Adrenal gland (tissue), 5 donors: ENCODE results near the gene LIMD2.

Experiments used
- POLR2A ChIP-seq, 2 donors: fragments of 450-650 bp; IDR thresholded peaks; one replicate each; pipeline ENCODE4 v1.6.1; 2017; ENCODE audit warnings: antibody characterized with exemption in 2 of 2, mild to moderate bottlenecking in 2 of 2, moderate library complexity in 1 of 2
- TF ChIP-seq, protein P1 (sequence below), 6 experiments: fragments of 450-650 bp in 4 of 6; fragments of 200-600 bp in 2 of 6; sonication (generic) in 1 of 6; IDR thresholded peaks; 1 replicate in 5 of 6; 2 replicates in 1 of 6; pipeline versions ENCODE4 v1.5.1 to v1.8.0; 2016 to 2021; ENCODE audit warnings: antibody characterized with exemption in 6 of 6, mild to moderate bottlenecking in 2 of 6, moderate library complexity in 1 of 6
- donor health status: DM: no; HTN: no; CAD: no.

DNA sequence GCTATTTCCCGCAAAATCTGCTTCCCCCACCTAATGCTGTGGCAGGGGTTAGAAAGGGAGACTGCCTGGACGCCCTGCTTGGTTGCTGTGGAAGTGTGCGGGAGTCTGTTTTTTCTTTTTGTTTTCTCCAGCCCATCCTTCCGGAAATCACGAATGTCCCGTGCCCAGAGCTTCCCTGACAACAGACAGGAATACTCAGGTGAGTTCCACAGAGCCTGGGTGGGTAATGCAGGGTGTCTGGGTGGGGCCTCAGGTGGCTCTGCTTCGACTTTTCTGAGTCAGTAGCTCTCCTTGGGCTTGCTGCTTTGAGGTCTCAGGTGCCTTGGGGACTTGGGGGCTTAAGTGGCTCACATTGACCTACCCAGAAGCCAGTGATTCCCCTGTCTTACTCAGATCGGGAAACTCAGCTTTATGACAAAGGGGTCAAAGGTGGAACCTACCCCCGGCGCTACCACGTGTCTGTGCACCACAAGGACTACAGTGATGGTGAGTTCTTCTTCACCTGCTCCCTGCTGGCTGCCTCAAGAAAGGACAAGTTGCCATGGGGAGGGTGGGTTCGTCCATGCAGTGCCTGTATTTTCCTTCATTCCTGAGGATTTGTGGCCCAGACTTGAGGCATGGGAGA lies 11.4 kb downstream of the LIMD2 start:
- TF ChIP-seq, protein P1, sequence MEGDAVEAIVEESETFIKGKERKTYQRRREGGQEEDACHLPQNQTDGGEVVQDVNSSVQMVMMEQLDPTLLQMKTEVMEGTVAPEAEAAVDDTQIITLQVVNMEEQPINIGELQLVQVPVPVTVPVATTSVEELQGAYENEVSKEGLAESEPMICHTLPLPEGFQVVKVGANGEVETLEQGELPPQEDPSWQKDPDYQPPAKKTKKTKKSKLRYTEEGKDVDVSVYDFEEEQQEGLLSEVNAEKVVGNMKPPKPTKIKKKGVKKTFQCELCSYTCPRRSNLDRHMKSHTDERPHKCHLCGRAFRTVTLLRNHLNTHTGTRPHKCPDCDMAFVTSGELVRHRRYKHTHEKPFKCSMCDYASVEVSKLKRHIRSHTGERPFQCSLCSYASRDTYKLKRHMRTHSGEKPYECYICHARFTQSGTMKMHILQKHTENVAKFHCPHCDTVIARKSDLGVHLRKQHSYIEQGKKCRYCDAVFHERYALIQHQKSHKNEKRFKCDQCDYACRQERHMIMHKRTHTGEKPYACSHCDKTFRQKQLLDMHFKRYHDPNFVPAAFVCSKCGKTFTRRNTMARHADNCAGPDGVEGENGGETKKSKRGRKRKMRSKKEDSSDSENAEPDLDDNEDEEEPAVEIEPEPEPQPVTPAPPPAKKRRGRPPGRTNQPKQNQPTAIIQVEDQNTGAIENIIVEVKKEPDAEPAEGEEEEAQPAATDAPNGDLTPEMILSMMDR (IDR thresholded peaks at IDR 0.05), result no peak
- no peak for TF ChIP-seq POLR2A (IDR thresholded peaks at IDR 0.05)
